NOMO-1 (cell line): ENCODE data around the gene PEX10.

Experiments used
- DNase-seq, 2 experiments: peaks; one replicate each; lab custom pipeline; 2025; ENCODE audit not compliant: unreplicated experiment in 2 of 2; lab: John Stamatoyannopoulos, UW

PEX10 gene

DNA sequence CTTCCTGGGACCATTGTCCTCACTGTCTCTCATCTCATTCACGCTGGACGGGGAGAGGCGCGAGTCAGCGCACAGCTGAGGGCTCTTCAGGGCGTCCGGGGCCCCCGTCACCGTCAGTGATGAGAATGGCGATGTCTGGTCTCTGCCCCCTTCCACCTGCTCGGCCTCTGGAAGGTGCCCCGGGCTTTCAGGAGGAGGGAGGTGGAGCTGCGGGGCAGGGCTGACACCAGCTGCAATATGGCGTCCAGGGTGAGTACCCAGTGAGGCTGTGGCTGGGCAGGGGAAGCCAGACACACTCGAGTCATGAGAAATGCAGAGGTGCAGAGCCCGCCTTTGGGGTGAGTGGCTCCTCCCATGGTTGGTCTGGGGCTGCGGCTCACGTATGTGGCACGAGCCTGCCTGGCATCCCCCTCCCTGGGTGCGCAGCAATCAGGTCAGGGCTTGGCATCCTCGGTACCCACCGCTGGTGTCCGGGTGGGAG lies 36.1 kb downstream of the PEX10 start:
- DNase-seq: no peak

DNA sequence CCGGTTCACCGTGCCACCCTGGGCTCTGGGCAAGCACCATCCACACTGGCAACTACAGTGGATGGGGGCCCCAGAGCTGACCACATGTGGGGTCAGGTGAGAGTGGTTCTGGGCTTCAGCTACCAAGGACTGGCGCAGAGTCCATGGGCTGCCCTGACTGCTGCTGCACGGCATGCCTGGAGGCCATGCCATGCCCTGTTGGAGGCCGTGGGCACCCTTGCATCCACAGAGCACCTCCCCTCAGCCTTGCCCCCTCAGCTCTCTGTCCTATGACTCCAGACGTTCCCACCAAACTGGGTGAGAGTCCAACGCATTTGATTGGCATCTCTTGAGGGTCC lies 36.5 kb downstream of the PEX10 start:
- no peak for DNase-seq

DNA sequence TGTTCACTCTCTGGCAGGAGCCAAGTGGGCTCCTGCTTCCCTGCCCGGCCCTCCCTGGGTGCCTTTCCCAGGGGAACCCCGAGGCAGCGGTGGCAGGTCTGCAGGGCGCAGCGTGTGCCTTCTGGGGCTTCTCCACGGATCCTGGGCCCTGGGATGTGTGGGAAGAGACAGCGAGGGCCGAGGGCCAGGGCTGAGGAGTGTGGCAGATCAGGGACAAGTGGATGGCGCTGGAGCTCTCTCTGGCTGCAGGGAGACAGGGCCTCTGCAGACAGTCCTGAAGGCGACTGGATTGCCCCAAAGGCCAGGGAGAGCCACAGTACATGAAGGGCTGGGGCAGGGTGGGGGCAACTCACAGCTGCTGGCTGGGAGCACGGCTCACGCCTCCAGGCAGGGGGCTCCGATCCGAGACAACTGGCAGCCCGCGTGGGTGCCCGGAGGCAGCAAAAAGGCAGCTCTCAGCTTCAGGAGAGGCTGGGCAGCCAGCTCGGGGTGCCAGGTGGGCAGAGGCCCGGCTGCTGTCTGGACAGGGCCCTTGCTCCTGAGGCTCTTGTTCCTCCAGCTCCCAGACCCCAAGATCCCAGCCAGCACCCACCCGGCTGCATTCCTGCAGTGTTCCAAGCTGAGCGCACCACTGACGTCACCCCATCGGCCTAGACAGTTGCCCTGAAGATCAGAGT lies 37.0 kb downstream of the PEX10 start:
- DNase-seq: no peak

DNA sequence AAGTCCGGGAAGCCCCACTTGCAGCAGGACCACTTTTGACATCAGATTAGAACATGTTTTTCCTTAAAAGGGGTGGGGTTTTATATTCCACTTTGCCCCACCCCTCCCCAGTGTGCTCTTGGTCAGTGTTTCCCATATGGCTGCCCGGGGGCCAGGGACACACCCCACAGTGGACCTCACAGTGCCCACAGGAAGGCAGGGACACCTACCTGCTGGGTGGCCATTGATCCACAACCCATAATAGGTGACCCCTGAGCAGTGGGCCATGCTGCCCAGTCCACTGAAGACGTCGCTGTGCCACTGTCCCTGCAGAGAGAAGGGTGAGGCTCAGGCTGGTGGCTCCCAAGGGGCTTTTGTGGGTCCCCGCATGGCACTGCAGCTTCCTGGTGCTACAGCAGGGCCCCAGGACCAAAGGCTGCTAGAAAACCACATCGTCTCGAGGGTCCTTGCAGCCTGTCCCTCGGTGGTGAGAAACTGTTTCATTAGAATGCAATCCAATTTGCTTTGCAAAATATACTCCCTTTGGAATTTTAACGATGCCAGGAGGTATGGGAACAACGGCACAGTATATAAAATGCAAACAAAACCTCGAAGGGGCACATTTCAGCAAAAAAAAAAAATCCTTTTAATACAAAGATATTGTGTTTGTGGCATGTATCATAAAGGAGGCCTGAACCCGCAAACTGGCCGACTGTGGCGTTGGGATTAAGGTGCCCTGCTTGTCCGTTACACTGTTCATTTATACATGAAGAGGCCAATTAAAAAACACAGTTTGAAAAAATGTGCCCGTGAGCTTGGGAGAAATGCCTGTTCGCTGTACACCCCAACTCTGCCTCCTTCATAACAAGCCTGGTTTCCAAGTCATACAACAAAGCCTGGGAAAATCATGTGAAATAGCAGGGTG lies 37.9 kb downstream of the PEX10 start:
- no peak for DNase-seq

DNA sequence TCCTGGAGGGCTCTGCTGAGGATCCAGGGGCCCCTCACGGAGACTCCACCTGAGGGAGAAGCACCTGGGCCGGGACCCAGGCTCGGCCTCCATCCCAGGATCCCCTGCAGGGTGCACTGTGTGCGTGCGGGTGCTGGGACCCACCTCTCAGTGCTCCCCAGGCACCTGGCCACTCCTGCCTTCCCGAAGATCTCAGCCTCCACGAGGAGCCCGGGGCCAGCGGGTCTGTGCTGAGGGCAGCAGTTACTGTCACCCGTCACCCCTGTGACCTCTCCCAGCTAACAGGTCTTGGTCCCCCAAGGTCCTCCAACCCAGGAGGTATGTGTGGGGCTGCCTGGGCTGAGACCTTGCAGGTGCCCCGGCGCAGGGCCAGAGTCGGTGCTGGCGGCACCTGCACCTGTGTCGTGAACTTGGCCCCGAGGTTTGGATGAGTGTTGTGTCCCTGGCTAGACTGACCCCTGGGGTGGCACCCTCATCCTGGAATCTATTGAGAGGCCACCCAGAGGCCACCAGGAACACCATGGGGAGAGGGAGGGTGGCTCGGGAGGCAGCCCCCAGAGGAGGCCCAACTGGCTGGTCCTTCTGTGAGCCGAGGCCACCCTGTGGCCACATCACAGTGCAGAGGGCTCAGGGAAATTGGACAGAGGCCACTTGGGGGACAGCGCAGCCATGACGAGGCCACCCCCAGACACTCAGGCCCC lies 38.7 kb downstream of the PEX10 start:
- no peak for DNase-seq

DNA sequence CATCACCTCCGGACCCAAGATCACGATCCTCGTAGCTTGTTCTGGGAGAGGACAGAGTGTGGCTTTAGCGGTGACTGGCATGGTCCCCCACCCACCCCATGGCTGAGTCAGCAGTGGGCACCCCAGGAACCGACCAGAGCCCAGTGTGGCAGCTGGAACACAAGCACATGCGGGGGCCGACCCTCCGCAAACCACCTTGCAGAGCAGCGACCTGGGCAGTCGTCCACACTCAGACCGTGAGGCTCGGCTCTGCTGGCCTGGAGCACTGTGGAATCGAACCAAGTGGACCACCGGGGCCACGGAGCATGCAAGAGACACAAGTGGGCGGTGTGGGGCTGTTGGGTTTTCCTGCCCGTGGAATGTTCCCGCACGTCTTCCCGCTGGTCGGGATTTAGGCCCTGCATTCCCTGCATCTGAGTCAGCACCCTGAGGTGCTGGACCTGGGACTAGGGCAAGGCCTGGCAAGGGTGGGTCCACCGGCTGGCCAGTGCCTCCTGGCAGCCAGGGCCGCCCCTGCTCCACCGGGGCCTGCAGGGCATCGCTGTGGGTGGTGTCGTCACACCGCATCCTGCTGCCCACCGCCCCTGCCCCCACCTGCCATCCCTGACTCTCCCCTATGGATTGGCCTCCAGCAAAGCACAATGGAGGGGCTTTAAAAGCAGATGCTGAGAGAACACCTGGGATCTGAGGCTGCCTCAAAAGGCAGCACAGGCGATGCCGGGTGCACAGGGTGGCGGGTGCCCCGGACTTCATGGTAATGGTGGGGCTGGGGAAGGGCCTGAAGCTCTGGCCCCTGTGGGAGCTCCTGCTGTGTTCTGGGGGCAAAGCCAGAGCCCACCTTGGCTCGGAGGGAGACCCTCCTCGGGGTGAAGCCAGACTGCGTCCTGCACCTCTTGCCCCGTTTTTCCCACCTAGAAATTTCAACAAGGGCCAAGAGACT lies 39.5 kb downstream of the PEX10 start:
- no peak for DNase-seq

DNA sequence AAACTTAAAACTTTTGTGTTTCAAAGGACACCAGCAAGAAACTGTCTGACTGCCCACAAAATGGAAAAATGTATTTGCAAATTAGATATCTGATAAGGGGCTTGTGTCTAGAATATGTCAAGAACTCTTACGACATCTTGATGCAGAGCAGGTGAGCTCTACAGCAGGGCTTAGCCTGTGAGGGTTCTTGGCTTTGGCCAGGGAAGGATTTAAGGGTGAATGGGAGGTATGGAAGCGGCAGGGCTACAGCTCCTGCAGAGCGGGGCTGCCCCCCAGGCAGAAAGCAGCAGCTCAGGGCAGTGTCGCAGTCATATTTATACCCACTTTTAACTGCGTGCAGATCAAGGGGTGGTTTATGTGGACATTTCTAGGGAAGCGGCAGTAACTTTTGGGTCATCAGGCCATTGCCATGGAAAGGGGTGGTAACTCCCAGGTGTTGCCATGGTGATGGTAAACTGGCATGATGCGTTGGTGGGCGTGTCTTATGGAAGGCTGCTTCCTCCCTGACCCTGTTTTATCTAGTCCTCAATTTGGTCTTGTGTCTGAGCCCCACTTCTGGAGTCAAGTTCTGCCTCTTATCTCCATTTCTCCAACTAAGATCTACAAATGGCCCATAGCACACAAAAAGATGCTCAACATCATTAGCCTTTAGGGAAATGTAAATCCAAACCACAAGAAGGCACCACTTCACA lies 44.2 kb downstream of the PEX10 start:
- DNase-seq: no peak

DNA sequence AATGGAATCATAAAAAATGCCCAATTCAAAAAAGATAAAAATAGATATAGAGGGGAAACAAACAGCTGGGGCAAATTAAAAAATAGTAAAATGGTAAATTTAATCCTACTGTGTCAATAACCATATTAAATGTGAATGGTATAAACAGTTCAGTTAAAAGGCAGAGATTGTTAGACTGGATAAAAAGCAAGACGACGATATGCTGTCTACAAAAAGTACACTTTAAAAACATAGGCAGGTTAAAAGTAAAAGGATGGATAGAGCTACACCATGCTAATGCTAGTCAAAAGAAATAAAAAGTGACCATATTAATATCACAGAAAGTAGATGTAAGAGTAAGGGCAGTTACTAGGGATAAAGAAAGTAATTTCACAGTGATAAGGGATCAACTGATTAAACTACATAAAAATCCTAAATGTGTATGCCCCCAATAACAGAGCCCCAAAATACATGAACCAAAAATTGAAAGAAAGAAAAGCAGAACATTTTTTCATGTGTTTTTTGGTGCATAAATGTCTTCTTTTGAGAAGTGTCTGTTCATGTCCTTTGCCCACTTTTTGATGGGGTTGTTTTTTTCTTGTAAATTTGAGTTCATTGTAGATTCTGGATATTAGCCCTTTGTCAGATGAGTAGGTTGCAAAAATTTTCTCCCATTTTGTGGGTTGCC lies 48.4 kb downstream of the PEX10 start:
- no peak for DNase-seq

DNA sequence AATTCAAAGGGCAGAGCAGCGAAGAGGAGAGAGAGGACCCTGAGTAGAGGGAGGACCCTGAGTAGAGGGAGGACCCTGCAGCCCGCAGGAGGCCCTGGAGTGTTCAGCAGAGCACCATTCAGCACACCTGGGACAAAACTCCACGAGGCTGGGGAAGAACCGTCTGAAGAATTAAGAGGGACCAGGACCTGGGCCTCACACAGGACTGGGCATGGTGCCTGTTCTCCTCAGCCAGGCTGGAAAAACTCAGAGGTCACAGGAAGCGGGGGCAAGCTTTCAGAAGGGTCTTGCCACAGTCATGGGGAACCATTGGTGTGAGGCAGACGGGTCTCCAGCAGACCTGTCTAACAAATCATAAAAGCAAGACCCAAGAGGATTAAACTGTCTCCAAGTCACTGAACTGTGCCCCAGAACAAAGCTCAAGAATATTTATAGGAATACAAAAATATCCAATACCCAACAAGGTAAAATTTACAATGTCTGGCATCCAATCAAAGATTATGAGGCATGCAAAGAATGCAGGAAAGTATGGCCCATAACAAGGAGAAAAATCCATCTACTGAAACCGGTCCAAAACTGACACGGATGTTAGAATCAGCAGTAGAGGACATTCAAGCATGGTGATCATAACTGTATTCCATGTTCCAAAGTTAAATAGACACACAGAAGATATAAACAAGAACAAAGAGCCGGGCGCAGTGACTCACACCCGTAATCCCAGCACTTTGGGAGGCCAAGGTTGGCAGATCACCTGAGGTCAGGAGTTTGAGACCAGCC lies 51.6 kb downstream of the PEX10 start:
- no peak for DNase-seq

DNA sequence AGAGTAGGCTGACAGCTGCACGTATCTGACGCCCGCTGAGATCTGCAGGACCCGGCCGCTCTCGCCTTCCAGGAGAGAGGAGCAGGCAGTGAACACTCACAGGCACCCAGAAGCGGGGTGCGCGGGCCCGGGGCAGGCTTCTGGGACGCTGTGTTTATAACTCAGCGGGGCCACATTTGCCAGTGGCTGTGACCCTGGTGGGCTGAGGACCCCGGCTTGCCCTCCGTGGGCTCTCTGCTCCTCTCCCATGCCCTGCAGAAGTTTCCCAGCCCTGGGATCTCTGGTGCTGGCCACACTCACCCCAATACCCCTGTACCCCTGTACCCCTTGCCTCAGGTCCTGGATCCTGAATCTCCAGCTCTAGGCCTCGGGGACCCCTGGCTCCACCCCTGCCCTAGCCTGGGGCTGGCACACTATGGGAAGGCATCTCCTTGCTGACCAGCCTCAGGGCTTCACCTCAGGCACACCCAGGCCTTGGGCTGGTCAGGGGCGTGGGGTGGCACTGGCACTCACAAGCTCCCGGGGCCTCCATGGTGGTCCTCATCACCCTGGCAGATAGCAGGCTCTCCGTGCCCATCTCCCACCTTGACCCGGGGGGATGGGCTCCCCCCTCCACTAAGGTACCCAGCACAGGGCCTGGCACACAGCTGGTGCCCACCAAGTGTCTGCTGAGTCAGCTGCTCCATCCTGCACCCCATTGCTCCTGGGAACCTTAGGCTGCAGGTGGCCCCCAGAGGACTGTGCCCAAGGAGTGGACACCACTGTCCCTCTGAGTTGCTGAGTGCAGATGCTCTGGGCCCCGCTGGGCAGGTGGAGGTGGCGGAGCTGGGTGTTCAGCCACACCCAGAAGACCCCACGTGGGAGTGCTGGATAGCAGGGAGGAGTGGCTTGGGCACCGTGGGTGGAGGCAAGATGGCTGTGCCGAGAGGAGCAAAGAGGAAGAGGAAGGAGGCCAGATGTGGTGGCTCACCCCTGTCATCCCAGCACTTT lies 53.4 kb downstream of the PEX10 start:
- no peak for DNase-seq

DNA sequence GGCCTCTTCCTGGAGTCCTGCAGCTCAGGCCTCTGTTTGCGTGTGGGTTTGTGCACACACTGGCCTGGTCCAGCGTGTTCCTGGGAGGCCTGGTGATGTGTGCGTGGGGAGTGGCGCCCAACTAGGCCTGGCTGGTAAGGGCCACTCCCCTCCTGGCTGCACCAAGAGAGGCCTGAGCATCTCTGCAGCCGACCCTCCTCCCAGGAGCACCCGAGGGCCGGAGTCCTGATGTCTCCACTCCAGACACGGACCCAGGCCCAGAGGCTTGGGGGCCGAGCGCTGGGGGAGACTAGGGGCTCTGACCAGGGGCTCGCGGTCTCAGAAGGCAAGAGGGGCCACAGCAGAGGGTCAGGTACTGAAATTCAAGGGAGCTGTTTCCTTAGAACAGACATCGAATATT lies 54.3 kb downstream of the PEX10 start:
- no peak for DNase-seq

DNA sequence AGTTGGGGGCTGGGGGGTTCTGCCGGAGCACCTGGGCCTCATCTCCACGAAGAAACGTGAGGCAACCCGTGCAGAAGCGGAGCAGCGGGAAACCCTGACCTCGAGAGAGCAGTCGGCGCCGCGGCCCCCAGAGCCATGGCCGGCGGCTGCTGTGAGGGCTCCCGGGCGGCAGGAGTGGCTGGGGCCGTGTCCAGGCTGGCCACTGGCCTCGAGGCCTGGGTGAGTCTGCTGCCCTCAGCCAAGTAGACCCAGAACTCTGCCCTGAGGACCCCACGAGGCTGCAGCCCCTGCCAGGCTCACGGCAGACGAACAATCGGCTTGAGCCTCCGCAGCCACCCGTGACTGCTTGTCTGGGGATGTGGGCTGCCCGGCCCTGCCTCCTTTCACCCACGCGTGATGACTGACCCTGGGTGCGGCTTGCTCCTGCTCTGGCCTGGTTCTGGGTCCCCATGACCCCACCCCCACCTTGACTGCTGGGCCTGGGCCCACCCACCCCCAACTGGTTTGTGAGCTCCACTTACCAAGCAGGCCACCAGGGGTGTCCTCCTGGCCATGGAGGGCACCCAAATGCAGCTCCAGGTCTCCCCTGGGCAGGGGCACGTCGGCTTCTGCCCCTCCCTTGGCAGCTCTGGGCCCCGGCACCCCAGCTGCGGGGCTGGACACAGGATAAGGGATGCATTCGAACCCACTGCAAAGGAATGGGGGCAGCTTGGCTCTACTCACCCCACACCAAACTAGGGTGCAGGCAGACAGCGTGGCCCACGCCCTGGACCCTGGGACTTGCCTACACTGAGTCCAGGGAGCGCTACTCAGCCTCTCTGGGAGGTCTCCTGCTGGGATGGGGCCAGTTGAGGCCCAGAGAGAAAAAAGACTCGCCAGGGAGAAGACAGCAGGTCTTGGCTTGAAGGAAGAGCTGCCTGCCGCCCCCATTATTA lies 55.2 kb downstream of the PEX10 start:
- DNase-seq: no peak

DNA sequence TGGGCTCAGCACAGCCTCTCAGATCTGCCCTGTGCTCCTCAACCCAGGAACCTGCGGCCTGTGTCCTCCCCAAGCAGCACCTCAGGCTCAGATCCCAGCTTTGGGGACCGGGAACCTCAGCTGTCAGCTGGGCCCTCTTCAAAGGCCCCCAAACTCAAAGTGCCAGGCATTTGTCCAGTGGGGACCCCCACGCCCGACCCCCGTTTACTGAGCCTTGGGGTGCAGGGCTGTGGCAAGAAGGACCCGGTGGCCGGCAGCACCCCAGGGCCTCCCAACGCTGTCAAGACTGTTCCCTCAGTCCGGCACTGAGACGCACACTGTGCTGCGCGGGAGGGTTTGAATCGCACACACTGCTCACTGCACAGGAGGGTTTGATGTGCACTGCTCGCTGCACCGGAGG lies 56.0 kb downstream of the PEX10 start:
- DNase-seq: no peak

DNA sequence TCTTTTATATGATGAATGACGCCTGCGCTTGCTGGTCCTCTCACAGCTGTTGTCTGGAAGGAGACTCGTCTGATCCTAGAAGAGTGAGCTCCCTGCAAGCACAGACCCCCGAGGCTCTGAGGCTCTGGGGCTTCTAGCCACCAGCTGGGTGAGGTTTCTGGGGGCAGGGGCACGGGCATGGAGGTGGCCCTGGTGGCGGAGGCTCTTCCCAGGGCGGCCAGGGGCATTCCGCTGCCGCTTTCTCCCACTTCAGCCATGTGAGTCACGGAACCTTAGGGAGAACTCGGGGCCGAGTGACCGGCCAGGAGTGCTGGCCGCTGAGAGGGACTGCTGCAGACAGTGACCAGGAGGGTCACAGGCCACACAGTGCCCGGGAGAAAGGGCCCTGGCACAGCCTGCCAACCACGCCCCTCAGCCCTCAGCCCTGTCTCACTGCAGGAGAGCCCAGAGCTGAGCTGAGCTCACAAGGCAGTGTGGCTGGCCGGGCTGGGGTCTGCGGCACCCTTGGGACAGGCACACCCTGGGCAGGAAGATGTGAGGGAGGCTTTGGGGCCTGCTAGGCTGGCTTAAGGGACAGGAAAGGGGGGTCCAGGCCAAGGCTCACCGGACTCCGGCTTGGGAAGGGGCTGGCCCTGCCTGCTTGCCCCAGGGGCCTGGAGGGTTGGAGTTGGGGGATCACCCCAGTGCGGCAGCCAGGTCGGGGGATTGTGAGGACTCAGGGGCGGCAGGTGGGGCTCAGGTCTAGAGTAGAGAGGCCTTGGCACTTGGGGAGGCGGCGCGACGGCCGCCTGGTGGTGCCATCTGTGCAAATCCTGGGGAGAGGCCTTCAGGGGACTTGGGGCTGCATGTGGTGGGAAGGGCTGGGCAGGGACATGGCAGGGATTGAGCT lies 56.7 kb downstream of the PEX10 start:
- no peak for DNase-seq
